ENCODE measurements around the gene RAPH1. TPM values are rescaled to one million over a fixed set of nuclear protein-coding genes. Genes with fewer than 3 reads are reported as not detected.

The RAPH1 gene
- total RNA-seq, 1 experiment from 2014 or later = 114 TPM

GRCh38 chr2:203446071-203446481 is 89.0 kb downstream of the RAPH1 start:
- Mint-ChIP-seq H3K4me3 (ENCODE audit: unreplicated experiment) (no peak overlapping the region), H3K4me1 (ENCODE audit: low read depth, unreplicated experiment) (peaks cover 4% of the 10 kb centered on the region), H3K9me3 (ENCODE audit: unreplicated experiment) (no peaks in the 10 kb centered on the region), H3K27me3 (ENCODE audit: insufficient read depth, unreplicated experiment) (no peaks in the 10 kb centered on the region), H3K27ac (ENCODE audit: unreplicated experiment) (no peak overlapping the region), H3K36me3 (ENCODE audit: insufficient read depth, unreplicated experiment) (peaks cover 95% of the 10 kb centered on the region)
- Histone ChIP-seq H3K36me3 (ENCODE audit: control insufficient read depth, insufficient read depth, low read length) (peaks cover 9% of the 10 kb centered on the region; the same call in 1 of the 2 replicates), H3K4me3 (ENCODE audit: low read depth, low read length) (no peak overlapping the region), H3K4me1 (peaks cover 3% of the 10 kb centered on the region), H3K27me3 (replicated peaks; ENCODE audit: control insufficient read depth, insufficient read depth, low read length) (no peaks in the 10 kb centered on the region), H3K9me3 (no peaks in the 10 kb centered on the region)
- intact Hi-C loops (cut with micrococcal nuclease; ENCODE audit: unreplicated experiment) = no loop called here
- no TSS peak for BruUV-seq (replicated peaks)
- CTCF ChIA-PET = no interaction called here
- no peak for DNase-seq
- POLR2A ChIA-PET = no interaction called here
- TF ChIP-seq CTCF (IDR thresholded peaks at IDR 0.05; ENCODE audit: insufficient read depth in 1 of 2, low read depth in 1 of 2, low read length in 1 of 2, severe bottlenecking in 1 of 2, unreplicated experiment in 1 of 2) = no peak

GRCh38 chr2:203444738-203445137 is 90.4 kb downstream of the RAPH1 start:
- H3K27me3 Mint-ChIP-seq (ENCODE audit: insufficient read depth, unreplicated experiment) = no peaks in the 10 kb centered on the region
- H3K27me3 ChIP-seq (replicated peaks; ENCODE audit: control insufficient read depth, insufficient read depth, low read length) = no peaks in the 10 kb centered on the region
- H3K4me1 ChIP-seq = no peaks in the 10 kb centered on the region
- no TSS peak for BruUV-seq (replicated peaks)
- no peak for DNase-seq
- no peaks in the 10 kb centered on the region for H3K9me3 Mint-ChIP-seq (ENCODE audit: unreplicated experiment)
- H3K4me3 Mint-ChIP-seq (ENCODE audit: unreplicated experiment) = no peak overlapping the region
- POLR2A ChIA-PET = no interaction called here
- TF ChIP-seq CTCF (IDR thresholded peaks at IDR 0.05; ENCODE audit: insufficient read depth in 1 of 2, low read depth in 1 of 2, low read length in 1 of 2, severe bottlenecking in 1 of 2, unreplicated experiment in 1 of 2) = no peak
- CTCF ChIA-PET = no interaction called here
- no peak overlapping the region for H3K27ac Mint-ChIP-seq (ENCODE audit: unreplicated experiment)
- no peaks in the 10 kb centered on the region for H3K9me3 ChIP-seq
- peaks cover 97% of the 10 kb centered on the region for H3K36me3 Mint-ChIP-seq (ENCODE audit: insufficient read depth, unreplicated experiment)
- intact Hi-C loops (cut with micrococcal nuclease; ENCODE audit: unreplicated experiment) = no loop called here
- no peaks in the 10 kb centered on the region for H3K4me1 Mint-ChIP-seq (ENCODE audit: low read depth, unreplicated experiment)
- no peak overlapping the region for H3K4me3 ChIP-seq (ENCODE audit: low read depth, low read length)
- peaks cover 9% of the 10 kb centered on the region; the same call in 1 of the 2 replicates for H3K36me3 ChIP-seq (ENCODE audit: control insufficient read depth, insufficient read depth, low read length)

GRCh38 chr2:203442463-203442862 is 92.6 kb downstream of the RAPH1 start:
- Mint-ChIP-seq H3K27ac (ENCODE audit: unreplicated experiment) (no peak overlapping the region), H3K27me3 (ENCODE audit: insufficient read depth, unreplicated experiment) (no peaks in the 10 kb centered on the region), H3K4me3 (ENCODE audit: unreplicated experiment) (no peak overlapping the region), H3K36me3 (ENCODE audit: insufficient read depth, unreplicated experiment) (peaks cover 97% of the 10 kb centered on the region), H3K4me1 (ENCODE audit: low read depth, unreplicated experiment) (peaks cover 6% of the 10 kb centered on the region), H3K9me3 (ENCODE audit: unreplicated experiment) (no peaks in the 10 kb centered on the region)
- intact Hi-C loops (cut with micrococcal nuclease; ENCODE audit: unreplicated experiment) = no loop called here
- Histone ChIP-seq H3K4me1 (no peaks in the 10 kb centered on the region), H3K9me3 (no peaks in the 10 kb centered on the region), H3K36me3 (ENCODE audit: control insufficient read depth, insufficient read depth, low read length) (peaks cover 9% of the 10 kb centered on the region), H3K27me3 (replicated peaks; ENCODE audit: control insufficient read depth, insufficient read depth, low read length) (no peaks in the 10 kb centered on the region), H3K4me3 (ENCODE audit: low read depth, low read length) (no peak overlapping the region)
- no peak for TF ChIP-seq CTCF (IDR thresholded peaks at IDR 0.05; ENCODE audit: insufficient read depth in 1 of 2, low read depth in 1 of 2, low read length in 1 of 2, severe bottlenecking in 1 of 2, unreplicated experiment in 1 of 2)
- ChIA-PET CTCF (no interaction called here), POLR2A (no interaction called here)
- no peak for DNase-seq
- no TSS peak for BruUV-seq (replicated peaks)

Measured in Caco-2 (cell line).